B cell (primary cell): ENCODE data around the gene BEST1.

Source experiments
- CTCF ChIP-seq: fragments of 200-600 bp; IDR thresholded peaks from one replicate; pipeline ENCODE4 v1.8.0; 2022; ENCODE audit warnings: antibody characterized with exemption, mild to moderate bottlenecking
- EZH2 ChIP-seq: IDR thresholded peaks from 2 replicates; pipeline ENCODE4 v1.6.1; 2012; ENCODE audit warnings: borderline replicate concordance, low read depth, mild to moderate bottlenecking, moderate library complexity, low read length; ENCODE audit not compliant: insufficient read depth, poor library complexity, severe bottlenecking

GRCh38 chr11:61964058-61964665, 14.0 kb downstream of the BEST1 start:
- TF ChIP-seq CTCF = no peak
- no peak for TF ChIP-seq EZH2
